ENCODE data around the gene SRGAP3. TPM values are rescaled to one million over a fixed set of nuclear protein-coding genes. Genes with fewer than 3 reads are reported as not detected.

Gene SRGAP3
- total RNA-seq, 2 donors from 2014 or later: 10.9 to 11.4 TPM

DNA sequence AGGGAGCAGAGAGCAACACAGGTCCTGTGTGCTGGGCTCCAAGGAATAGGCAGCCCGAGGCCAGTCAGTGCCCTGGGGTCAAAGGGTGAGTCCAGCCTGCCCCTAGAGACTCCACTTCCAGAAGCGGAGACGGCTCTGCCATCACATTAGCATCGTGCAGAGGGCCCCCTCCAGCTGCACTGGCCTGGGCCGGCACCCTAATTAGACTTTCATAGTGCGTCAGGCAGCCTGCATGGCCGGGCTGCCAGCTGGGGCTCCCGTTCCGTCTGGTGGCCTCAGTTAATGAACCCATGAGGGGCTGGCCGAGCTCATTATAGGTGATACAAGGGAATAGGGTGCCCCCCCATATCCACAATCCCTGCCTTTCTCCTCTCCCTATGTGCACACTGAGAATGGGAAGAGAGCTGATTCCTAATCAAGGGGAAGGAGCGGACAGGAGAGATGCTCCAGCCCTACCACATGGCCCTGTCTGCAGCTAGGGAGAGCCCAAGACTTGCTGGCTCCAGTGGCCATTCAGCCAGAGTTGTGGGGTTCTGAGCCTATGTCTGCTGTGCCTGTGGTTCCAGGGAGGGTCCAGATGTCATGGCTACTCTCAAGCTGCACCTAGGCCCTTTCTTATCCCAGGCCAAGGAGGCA is 128.0 kb downstream of the SRGAP3 start:
- DNase-seq (no peak), ATAC-seq (no peak)
- Histone ChIP-seq H3K27ac (no peak overlapping the region), H3K36me3 (replicated peaks in 1 of 2; ENCODE audit: insufficient read depth in 1 of 2, low read depth in 2 of 2) (no peaks in the 10 kb centered on the region), H3K4me1 (no peaks in the 10 kb centered on the region), H3K27me3 (no peaks in the 10 kb centered on the region), H3K9me3 (no peaks in the 10 kb centered on the region), H3K4me3 (no peak overlapping the region)
- intact Hi-C loops (cut with DNase I): no loop called here
- WGBS, 2 donors: 86 to 93% methylated on average over 7 to 11 of the region's 11 CpGs
- TF ChIP-seq POLR2A (IDR thresholded peaks at IDR 0.05): no peak
- TF ChIP-seq, protein P1, sequence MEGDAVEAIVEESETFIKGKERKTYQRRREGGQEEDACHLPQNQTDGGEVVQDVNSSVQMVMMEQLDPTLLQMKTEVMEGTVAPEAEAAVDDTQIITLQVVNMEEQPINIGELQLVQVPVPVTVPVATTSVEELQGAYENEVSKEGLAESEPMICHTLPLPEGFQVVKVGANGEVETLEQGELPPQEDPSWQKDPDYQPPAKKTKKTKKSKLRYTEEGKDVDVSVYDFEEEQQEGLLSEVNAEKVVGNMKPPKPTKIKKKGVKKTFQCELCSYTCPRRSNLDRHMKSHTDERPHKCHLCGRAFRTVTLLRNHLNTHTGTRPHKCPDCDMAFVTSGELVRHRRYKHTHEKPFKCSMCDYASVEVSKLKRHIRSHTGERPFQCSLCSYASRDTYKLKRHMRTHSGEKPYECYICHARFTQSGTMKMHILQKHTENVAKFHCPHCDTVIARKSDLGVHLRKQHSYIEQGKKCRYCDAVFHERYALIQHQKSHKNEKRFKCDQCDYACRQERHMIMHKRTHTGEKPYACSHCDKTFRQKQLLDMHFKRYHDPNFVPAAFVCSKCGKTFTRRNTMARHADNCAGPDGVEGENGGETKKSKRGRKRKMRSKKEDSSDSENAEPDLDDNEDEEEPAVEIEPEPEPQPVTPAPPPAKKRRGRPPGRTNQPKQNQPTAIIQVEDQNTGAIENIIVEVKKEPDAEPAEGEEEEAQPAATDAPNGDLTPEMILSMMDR (IDR thresholded peaks at IDR 0.05): no peak

DNA sequence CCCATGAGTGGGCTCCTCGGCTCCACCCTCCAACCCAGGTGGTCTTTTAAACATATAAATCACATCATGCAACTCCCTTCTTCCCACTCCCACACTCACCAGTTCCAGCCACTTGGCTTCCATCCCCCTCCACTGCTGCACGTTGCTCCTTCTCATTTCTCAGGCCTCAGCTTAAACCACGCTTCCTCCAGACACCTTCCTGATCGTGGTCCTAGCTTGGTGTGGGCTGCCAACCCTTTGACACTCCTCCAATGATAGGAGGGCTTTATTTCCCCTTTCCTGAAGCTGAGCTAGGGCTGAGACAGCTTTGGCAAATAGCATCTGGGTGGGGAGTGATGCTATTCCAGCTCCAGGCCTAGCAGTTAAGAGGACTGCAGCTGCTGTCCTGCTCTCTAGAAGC is 130.1 kb downstream of the SRGAP3 start:
- no peaks in the 10 kb centered on the region for H3K9me3 ChIP-seq
- no peak overlapping the region for H3K4me3 ChIP-seq
- no peaks in the 10 kb centered on the region for H3K27me3 ChIP-seq
- H3K36me3 ChIP-seq (replicated peaks in 1 of 2; ENCODE audit: insufficient read depth in 1 of 2, low read depth in 2 of 2): no peaks in the 10 kb centered on the region
- 78 to 80% methylated on average over 4 of the region's 4 CpGs for WGBS, 2 donors
- no peak for TF ChIP-seq POLR2A (IDR thresholded peaks at IDR 0.05)
- TF ChIP-seq, protein P1 (IDR thresholded peaks at IDR 0.05): no peak
- H3K4me1 ChIP-seq: no peaks in the 10 kb centered on the region
- intact Hi-C loops (cut with DNase I): no loop called here
- no peak for ATAC-seq
- H3K27ac ChIP-seq: no peak overlapping the region
- no peak for DNase-seq

DNA sequence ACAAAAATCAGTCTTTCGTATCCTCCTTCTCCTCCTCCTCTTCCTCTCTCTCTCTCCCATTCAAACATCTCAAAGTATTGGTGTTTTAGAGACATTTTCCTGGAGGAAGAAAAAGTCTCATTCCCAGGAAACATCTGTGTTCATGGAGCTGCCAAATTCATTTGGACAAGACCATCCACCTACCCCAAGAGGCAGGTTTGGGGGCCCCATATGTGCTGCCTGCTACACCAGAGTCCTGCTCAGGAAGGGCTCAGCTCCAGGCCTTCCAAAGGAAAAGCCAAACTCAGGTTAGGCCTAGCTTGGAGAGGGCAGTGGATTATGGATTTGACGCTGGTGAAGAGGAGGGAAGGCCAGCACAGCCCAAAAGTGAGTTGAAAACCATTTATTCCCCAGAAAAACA is 131.2 kb downstream of the SRGAP3 start:
- WGBS, 2 donors: 87 to 92% methylated on average over 2 of the region's 2 CpGs
- no peak for DNase-seq
- TF ChIP-seq, protein P1 (IDR thresholded peaks at IDR 0.05): no peak
- no peak for TF ChIP-seq POLR2A (IDR thresholded peaks at IDR 0.05)
- no peak overlapping the region for H3K27ac ChIP-seq
- H3K36me3 ChIP-seq (replicated peaks in 1 of 2; ENCODE audit: insufficient read depth in 1 of 2, low read depth in 2 of 2): no peaks in the 10 kb centered on the region
- H3K9me3 ChIP-seq: no peaks in the 10 kb centered on the region
- intact Hi-C loops (cut with DNase I): no loop called here
- no peak overlapping the region for H3K4me3 ChIP-seq
- no peaks in the 10 kb centered on the region for H3K27me3 ChIP-seq
- ATAC-seq: no peak
- no peaks in the 10 kb centered on the region for H3K4me1 ChIP-seq

DNA sequence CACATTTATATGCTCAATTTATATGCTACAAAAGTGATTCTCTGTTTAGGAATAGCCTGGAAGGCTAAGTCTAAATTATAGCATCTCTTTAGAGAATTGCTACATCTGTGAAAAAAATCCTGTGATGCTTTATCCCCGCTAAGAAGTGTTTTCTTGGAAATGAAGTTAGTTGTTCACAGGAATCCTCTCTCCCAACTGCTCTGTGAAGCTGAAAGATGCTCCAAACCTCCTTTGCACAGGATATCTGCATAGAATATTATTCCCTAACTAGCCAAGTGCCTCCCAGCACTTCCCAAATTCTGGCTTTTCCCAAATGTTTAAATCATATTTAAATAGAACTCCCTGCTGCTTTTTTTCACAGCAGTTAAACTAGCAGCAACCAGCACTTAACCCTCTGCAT is 132.2 kb downstream of the SRGAP3 start:
- no peaks in the 10 kb centered on the region for H3K9me3 ChIP-seq
- no peaks in the 10 kb centered on the region for H3K27me3 ChIP-seq
- DNase-seq: no peak
- no peak for TF ChIP-seq POLR2A (IDR thresholded peaks at IDR 0.05)
- no peak overlapping the region for H3K4me3 ChIP-seq
- no peak overlapping the region for H3K27ac ChIP-seq
- intact Hi-C loops (cut with DNase I): no loop called here
- H3K4me1 ChIP-seq: no peaks in the 10 kb centered on the region
- 83 to 91% methylated on average over 1 of the region's 1 CpG for WGBS, 2 donors
- no peak for ATAC-seq
- H3K36me3 ChIP-seq (replicated peaks in 1 of 2; ENCODE audit: insufficient read depth in 1 of 2, low read depth in 2 of 2): no peaks in the 10 kb centered on the region

DNA sequence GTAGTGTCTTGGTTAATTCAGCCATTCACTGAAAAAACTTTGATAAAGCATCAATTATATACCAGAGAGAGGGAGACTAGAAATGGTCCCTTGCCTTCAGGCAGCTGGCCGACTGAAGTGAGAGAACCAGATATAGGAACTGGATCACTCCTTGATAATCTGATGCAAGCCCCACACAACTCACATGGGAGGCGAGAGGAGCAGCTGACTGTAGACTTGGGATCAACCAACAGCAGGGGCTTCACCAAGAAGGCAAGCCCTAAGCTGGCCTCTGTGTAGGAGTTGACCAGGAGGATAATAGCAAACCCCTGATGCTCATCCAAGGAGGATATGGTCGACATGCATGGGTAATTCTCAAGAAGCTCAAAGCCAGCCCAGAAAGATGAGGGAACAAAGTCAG is 133.1 kb downstream of the SRGAP3 start:
- H3K9me3 ChIP-seq: no peaks in the 10 kb centered on the region
- TF ChIP-seq, protein P1 (IDR thresholded peaks at IDR 0.05): no peak
- TF ChIP-seq POLR2A (IDR thresholded peaks at IDR 0.05): no peak
- no peaks in the 10 kb centered on the region for H3K4me1 ChIP-seq
- ATAC-seq: no peak
- DNase-seq: no peak
- WGBS, 2 donors: 59 to 86% methylated on average over 3 of the region's 3 CpGs
- intact Hi-C loops (cut with DNase I): no loop called here
- H3K27ac ChIP-seq: no peak overlapping the region
- H3K27me3 ChIP-seq: no peaks in the 10 kb centered on the region
- H3K4me3 ChIP-seq: no peak overlapping the region
- no peaks in the 10 kb centered on the region for H3K36me3 ChIP-seq (replicated peaks in 1 of 2; ENCODE audit: insufficient read depth in 1 of 2, low read depth in 2 of 2)

Data from body of pancreas (tissue), 4 donors.